Activated effector memory CD4-positive, alpha-beta T cell treated with anti-CD3 and anti-CD28 coated beads, Interleukin-2, amount 50 U/mL, for 16 hours (primary cell): Measurements from ENCODE around the gene GPRC6A.
"Not testable (repeated sequence)": the region's sequence is repeated elsewhere in the genome, so short reads cannot be mapped to it uniquely, and the experiment has no call there.

Experiments used
- DNase-seq: peaks from one replicate; pipeline ENCODE4 v3.0.0-alpha.2; 2020

GPRC6A gene, protein sequence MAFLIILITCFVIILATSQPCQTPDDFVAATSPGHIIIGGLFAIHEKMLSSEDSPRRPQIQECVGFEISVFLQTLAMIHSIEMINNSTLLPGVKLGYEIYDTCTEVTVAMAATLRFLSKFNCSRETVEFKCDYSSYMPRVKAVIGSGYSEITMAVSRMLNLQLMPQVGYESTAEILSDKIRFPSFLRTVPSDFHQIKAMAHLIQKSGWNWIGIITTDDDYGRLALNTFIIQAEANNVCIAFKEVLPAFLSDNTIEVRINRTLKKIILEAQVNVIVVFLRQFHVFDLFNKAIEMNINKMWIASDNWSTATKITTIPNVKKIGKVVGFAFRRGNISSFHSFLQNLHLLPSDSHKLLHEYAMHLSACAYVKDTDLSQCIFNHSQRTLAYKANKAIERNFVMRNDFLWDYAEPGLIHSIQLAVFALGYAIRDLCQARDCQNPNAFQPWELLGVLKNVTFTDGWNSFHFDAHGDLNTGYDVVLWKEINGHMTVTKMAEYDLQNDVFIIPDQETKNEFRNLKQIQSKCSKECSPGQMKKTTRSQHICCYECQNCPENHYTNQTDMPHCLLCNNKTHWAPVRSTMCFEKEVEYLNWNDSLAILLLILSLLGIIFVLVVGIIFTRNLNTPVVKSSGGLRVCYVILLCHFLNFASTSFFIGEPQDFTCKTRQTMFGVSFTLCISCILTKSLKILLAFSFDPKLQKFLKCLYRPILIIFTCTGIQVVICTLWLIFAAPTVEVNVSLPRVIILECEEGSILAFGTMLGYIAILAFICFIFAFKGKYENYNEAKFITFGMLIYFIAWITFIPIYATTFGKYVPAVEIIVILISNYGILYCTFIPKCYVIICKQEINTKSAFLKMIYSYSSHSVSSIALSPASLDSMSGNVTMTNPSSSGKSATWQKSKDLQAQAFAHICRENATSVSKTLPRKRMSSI

DNA sequence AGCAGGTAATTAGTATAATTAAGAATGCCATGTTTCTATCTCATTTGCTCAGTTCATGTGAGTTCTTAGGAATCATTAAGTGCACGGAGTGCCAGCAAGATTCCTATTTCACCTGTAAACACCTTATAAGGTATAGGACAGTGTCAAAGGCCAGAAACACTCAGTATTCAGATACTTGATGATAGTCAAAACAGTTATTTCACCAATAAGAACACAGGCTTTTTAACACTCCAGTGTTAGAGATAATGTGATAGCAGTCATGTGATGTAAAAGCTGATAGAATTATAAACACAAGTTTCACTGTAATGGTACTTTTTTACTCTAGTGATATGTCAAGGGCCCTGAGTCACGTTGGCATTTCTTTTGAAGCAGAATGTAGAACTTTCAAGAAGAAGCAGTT lies at the start of gene GPRC6A:
TSS of gene GPRC6A (minus strand) at position 101 of the 400 bp plus-strand sequence. CDS start at position 31, 70 bp downstream.
- DNase-seq: no peak

DNA sequence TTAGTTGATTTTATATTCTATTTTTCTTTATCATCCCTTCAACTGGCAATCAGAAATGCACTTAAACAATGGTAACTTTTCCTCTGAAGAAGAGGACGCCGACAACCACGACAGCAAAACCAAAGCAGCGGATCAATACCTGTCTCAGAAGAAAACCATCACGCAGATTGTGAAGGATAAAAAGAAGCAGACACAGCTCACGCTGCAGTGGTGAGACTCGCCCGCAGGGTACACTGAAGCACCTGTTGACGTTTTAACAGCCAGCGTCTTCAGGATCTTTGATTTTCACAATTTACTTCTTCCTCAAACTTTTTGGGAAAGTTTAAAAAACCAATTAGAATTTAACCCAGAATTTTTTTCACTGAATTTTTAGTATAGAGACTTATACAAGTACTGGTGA lies 48.9 kb upstream of the GPRC6A start:
- no peak for DNase-seq

DNA sequence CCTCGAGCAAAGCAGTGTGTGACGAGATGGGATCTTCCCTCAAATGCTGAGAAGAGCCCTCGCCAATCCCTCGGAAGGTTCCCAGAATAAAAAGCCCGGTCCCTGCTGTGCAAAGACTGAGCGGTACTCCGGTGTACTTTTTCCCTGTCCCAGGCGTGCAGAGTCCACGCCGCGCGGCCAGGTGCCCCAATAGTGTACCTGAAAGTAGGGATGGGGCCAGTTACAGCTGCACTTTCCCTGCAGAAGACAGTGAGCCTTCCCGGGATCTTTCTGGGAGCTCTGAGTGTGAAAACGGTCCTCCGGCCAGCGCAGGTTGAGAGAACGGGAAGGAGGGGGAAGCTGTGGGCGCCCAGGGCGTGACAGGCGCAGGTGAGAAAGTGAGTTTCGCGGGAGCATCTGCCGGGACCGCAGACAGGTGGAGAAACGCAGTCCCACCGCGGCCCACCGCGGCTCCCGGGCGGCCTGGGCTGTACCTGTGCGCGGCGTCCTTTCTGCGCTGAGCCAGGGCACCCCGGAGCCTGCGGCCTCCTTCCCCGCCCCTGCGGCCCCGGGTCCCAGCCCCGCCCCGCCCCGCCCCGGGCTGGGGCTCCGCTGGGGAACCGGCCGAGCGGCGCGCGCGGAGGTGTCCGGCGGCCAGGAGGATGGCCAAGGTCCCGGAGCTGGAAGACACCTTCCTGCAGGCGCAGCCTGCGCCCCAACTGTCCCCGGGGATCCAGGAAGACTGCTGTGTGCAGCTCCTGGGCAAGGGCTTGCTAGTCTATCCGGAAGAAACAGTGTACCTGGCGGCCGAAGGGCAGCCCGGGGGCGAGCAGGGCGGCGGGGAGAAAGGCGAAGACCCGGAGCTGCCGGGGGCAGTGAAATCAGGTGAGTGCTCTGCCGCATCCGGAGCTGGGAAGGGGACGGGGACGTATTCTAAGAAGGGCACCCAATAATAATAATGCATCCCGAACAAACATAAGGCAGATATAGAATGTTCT lies 48.0 kb upstream of the GPRC6A start, which contains the start of gene RFX6:
TSS of gene RFX6 (plus strand) at position 608 of the 977 bp plus-strand sequence. CDS start at position 642, 34 bp downstream.
- DNase-seq: no peak

DNA sequence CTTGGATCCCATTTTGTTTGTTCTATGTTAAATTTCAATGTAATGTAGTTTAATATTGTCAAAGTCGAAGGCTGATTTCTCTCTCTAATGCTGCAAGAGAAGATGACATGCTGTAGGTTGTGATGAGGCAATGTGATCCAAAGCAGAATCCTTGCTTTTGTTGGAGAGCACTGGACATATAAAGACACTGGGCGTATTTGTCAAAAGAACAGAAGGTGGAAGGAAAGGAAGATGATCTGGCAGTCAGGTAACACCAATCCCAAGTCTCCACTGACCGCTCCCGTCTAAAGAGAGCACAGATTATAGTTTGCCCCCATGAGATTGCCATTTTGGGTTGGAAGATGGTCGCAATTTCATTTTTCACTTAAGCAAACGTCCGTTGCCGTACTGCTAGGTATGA lies 47.2 kb upstream of the GPRC6A start:
- no peak for DNase-seq

DNA sequence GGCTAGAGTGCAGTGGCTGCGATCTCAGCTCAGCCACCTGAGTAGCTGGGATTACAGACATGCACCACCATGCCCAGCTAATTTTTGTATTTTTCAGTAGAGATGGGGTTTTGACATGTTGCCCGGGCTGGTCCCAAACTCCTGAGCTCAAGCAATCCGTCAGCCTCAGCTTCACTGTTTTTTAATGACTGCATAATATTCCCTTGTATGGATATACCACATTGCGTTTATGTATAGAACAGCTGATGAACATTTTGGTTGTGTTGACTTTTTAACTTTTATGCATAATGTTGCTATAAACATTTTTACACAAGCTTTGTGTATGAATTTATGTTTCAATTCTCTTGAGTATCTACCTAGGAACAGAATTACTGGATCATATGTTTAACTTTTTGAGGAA lies 43.9 kb upstream of the GPRC6A start:
- DNase-seq: no peak

DNA sequence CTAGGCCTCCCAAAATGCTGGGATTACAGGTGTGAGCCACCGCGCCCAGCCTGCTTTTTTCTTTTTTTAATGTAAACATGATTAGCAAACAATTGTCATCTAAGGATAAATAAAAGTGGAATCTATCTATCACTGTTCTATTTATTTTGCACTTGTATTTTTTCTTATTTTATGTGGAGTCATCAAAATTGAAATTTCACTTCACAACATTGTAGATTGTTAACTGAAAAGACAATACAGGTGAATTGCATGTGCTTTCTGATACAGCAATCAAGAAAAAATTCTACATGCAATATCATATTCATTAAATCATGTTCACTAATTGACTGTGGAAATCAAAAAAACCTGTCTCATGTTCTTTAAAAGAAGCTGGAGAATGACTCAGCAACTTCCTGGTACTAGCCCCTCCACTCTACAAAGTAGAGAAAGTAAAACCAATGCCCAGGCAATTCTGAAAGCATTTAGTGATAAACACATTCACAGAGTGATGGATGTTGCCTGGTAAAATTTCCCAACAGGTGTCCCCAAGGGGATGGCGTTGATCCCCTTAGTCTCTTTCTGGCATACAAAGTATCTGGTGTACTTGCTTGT lies 37.5 kb upstream of the GPRC6A start:
- DNase-seq: no peak

DNA sequence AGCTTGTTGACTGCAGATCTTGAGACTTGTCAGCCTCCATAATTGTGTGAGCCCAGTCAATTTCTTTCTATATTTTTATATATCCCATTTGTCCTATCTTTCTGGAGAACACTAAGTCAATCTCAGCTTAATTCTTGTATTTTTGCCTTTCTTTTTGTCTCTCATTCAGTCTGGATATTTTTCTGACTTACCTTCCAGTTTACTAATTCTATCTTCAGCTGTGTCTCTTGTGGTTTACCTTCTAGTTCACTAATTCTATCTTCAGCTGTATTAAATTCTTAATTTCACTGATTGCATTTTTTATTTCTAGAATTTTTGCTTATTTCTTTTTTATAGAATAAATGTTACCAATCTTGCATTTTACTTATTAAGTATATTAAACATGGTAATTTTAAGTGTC lies 30.4 kb upstream of the GPRC6A start:
- no peak for DNase-seq

DNA sequence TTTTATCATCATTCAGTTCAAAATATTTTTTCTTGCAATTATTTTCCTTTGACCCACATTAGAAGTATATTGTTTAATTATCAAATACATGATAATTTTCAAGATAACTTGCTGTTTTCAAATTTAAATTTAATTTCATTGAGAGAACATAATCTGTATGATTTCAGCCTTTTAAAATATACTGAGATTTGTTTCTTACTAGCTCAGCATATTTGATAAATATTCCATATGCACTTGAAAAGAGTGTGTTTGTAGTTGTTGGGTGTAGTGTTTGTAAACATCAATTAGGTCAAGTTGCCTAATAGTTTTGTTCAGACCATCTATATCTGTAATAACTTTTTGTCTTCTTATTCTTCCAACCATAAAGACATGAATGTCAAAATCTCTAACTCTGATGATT lies 29.2 kb upstream of the GPRC6A start:
- DNase-seq: no peak

DNA sequence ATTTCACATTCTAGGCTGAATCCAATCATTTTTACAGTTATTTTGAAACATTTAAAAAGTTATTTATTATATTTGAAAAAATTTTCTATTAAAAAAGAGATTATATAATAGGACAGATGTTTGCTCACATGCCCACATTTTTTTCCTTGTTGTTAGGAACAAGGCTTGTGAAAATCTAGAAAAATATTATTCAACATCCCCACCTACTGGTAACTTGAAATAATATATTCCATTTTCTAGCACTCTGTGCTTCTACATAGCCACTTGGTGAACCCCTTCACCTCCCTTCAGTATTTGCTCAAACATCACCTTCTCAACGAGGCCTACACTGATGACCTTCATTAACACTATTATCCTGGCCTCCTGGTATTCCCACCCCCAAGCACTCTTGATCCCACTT lies 18.3 kb upstream of the GPRC6A start:
- DNase-seq: no peak

DNA sequence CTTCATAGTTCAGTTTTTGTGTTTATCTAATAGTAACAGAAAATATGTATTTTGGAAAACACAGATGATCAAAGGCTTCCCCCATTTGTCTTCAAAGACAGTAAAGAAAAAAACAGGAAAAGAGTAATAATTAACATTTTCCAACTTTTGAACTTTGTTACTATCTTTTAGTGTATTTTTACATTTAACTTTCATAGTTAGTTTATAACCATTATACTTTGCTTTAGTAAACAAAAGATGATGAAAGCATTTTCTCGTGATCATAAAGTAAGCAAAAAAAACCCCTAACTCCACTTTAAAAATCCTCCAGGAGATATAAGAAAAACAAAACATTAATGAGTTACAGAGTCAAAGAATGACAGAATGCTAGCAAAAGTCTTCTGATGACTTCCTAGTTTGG lies 13.6 kb upstream of the GPRC6A start:
- no peak for DNase-seq

DNA sequence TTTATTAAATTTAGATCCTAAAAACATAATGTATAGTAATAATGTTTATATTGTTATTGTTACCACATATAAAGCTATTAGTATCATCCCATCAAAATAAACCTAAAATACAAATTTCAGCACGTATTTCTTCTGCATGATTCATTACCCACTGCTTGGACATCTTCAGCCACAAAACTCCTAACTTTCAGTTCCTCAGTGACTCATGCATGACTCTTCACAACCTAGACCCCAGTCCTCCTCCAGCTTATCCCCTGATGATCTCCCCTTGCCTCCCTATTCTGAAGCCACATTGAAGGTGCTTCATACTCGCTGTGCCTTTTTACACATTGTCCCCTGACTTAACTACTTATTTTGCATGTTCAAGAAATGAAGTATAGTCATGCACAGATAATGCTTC lies 11.2 kb upstream of the GPRC6A start:
- no peak for DNase-seq

DNA sequence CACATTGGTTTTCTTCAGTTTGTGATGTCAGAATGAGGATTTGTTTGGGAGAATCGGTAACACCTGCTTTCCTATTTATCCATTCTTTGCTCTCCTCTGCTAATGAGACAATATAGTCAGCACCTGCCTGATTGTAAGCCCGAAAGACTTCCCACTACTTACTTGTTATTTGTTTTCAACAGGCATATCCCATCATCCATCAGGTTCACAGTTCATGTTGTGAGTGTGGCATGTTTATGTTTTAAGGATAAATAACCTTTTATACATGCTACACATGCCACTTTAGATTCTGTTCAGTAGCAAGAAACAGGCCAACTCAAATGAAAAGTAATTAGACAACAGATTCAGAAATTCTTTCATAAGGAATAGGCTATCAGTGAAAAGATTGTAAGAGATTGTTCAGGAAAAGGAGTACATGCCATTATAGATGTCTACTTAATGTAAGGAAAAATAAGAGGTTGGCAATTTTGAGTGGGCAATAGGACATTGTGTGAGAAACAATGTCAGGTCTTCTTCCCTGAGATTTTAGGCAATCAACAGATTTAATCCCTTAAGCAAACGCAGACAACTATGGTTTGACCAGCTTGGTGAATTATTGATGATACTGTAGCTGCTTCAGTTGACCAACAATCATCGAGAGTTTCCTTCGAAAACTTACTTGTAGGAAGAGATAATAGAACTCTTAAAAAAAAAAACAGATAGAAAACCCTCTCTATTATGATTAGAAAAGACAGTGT lies 7.9 kb upstream of the GPRC6A start:
- DNase-seq: no peak

DNA sequence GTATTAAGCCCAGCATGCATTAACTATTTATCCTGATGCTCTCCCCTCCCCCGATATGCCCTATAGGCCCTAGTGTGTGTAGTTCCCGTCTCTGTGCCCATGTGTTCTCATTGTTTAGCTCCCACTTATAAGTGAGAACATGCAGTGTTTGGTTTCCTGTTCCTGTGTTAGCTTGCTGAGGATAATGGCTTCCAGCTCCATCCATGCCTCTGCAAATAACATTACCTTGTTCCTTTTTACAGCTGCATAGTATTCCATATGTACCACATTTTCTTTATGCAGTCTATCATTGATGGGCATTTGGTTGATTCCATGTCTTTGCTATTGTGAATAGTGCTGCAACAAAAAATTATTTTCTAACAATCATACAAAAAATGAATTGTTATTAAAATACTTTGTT lies 5.6 kb upstream of the GPRC6A start:
- not testable (repeated sequence) for DNase-seq

DNA sequence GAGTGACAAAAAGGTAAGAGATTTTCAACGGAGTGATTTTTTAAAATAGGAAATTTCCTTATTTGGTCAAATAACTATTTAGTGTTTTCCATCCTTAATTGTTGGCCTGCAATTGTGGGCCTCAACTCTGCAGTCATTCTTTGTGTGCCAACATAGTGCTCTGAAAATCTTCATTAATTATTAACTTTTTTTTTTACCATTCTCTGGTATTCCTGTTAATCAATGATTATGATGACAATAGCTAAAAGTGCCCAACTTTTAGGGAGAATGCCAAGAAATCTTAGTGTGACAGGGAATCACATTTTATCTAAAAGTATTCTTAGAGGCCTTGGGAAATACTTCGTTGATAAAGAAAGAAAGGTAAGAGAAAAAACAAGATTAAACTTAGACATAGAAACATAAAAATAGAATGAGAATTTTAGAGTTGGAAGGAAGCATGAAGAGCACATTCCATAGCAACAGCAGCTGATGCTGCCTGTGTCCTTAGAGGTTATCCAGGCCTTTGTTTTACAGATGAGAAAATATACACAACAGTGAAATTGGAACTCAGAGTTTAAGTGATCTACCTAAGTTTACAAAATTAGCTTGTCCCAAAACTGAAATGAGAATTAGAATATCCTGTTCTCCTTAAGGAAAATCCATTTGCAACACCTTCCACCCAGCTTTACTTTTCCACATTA lies 1.2 kb downstream of the GPRC6A start:
- DNase-seq: no peak

DNA sequence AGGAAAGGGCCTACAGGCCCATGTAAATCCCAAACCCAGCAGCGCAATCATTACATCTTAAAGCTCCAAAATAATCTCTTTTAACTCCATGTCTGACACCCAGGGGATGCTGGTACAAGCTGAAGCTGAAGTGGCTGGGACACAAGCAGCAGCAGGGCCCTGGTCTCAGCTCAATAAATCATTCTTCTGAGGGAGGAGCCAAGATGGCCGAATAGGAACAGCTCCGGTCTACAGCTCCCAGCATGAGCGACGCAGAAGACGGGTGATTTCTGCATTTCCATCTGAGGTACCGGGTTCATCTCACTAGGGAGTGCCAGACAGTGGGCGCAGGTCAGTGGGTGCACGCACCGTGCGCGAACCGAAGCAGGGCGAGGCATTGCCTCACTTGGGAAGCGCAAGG lies 12.5 kb downstream of the GPRC6A start:
- not testable (repeated sequence) for DNase-seq

DNA sequence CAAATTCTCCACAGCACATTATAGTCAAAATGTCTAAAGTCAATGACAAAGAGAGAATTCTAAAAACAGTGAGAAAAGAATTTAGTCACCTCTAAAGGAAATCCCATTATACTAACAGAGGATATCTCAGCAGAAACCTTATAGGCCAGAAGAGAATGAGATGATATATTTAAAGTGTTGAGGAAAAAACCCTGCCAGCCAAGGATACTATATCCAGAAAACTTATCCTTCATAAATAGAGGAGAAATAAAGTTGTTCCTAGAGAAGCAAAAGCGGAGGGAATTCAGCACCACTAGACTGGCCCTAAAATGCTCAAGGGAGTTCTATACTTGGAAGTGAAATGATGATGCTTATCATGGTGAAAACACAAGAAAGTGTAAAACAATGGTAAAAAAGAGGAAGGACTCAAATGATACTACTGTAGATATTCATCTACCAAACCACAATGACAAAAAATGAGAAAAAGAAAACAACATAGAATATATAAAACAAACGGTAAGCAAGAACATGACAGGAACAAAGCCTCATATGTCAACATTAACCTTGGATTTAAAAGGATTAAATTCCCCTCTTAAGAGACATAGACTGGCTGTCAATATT lies 16.7 kb downstream of the GPRC6A start:
- no peak for DNase-seq

DNA sequence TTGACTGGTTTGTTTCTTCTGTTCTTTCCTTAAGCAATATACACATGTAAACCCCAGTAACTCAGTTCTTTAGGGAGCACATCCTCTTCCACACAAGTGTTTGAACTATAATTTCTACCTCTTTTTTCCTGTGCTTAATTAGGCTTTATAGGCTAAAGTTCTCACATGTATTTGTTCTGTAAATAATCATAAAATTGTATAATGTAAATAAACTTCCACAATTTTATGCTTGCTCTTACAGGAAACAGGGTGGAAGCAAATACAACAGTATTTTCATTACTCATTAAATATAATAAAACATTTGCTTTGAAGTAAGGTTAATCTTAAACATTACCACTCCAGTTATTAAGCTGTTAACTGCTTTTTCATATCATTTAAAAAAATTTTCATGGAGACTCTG lies 26.9 kb downstream of the GPRC6A start:
- no peak for DNase-seq

DNA sequence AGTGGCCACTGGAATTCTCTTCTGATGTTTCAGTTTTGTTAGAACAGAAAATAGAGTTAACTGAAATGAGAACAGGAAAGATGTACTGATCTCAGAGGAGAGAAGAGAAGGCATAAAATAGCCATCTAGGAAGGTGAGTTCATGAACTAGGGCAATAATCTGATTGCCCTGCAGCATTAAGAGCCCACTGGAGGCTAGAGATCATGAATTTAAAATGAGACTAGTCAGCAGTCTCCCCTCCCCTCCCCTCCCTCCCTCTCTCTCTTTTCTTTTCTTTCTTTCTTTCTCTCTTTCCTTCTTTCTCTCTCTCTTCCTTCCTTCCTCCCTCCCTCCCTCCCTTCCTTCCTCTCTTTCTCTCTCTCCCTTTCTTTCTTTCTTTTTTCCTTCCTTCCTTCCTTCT lies 28.9 kb downstream of the GPRC6A start:
- DNase-seq: no peak

DNA sequence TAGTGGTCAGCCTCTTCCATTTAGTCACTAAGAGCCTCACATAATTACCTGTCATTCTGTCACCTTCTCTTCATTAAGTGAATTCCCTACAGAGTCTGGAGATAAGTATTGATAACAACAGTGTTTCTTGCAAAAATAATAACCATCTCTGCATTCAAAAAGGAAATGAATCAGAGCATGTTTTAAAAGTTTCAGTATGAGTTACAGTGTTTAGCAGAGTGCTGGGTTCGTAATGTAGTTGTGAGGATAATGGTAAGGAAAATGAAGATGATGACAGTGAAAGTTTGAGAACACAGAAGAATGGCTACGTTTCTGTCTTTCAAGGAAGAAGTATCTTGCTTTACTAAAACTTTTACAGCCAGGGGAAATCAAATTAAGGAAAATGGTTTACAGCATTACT lies 31.3 kb downstream of the GPRC6A start:
- no peak for DNase-seq

DNA sequence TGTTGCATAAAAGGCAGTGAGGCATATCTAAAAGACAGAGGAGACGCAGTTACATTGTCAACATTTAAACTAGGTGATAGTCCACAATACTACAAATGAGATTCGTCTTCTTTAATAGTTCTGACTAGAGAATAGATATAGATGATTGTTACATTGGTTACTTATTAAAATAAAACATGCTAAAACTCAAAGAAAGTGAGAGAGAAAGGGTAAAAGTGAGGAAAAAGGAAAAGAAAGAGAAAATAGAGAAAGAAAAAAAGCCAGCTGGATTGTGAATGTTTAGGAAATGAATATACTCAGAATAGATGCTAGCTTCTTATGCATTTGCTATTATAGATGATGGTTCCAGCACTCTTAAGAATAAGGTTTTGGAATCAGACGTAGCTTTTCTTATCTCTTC lies 35.7 kb downstream of the GPRC6A start:
- DNase-seq: no peak

DNA sequence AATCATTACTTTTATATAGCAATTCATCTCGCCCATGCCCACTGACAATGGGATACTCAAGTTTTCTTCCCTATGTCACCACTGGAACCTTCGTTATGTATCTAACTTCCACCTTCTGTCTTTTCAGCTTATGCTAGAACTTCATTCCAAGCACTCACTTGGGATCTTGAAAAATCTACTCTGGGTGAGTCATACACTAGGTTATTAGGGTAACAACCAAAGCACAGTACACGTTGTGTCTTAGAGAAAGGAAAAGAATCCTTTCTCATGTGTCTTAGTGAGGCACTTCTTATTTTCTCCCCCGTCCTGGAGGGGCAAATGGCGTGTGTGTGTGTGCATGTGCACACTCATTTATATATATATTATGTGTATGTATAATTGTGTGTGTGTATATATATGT lies 45.0 kb downstream of the GPRC6A start:
- DNase-seq: no peak
